GM23338 (cell line): ENCODE results near the gene IGFBP4. TPM values are rescaled to one million over a fixed set of nuclear protein-coding genes. Genes with fewer than 3 reads are reported as not detected.

ENCODE experiments used
- ATAC-seq: fragments of 200-7000 bp; cut with Tn5 transposase; 3 replicates; pipeline ENCODE4 v1.9.1; 2020
- DNase-seq: peaks from one replicate; pipeline ENCODE4 v3.0.0-alpha.2; 2015; ENCODE audit warnings: low spot score
- H2AFZ ChIP-seq: fragments of 200-600 bp; sonication (generic); 2 replicates; pipeline ENCODE4 v1.8.0; 2016; ENCODE audit warnings: antibody characterized with exemption, mild to moderate bottlenecking, moderate library complexity
- H3F3A ChIP-seq: fragments of 200-600 bp; sonication (generic); replicated peaks from 2 replicates; pipeline ENCODE4 v1.8.0; 2017; ENCODE audit warnings: antibody characterized with exemption, mixed run types, low read depth
- H3K27ac ChIP-seq: fragments of 200-600 bp; sonication (generic); 2 replicates; pipeline ENCODE4 v1.6.1; 2016; ENCODE audit warnings: low read depth
- H3K27me3 ChIP-seq: fragments of 200-600 bp; sonication (generic); 2 replicates; pipeline ENCODE4 v1.8.0; 2016; ENCODE audit warnings: mild to moderate bottlenecking, mixed run types, moderate library complexity; ENCODE audit not compliant: insufficient read depth
- H3K36me3 ChIP-seq: fragments of 200-600 bp; sonication (generic); 2 replicates; pipeline ENCODE4 v1.8.0; 2016; ENCODE audit warnings: mild to moderate bottlenecking; ENCODE audit not compliant: insufficient read depth
- H3K4me1 ChIP-seq: fragments of 200-600 bp; sonication (generic); 2 replicates; pipeline ENCODE4 v1.8.0; 2016; ENCODE audit warnings: mild to moderate bottlenecking, moderate library complexity; ENCODE audit not compliant: insufficient read depth
- H3K4me2 ChIP-seq: fragments of 200-600 bp; sonication (generic); 2 replicates; pipeline ENCODE4 v1.7.1; 2017; ENCODE audit warnings: mixed run types
- H3K4me3 ChIP-seq: fragments of 200-600 bp; sonication (generic); 2 replicates; pipeline ENCODE4 v1.6.1; 2016; ENCODE audit warnings: mixed run types
- H3K79me2 ChIP-seq: fragments of 200-600 bp; sonication (generic); replicated peaks from 2 replicates; pipeline ENCODE4 v1.8.0; 2017; ENCODE audit warnings: mild to moderate bottlenecking; ENCODE audit not compliant: insufficient read depth
- H3K9me2 ChIP-seq: fragments of 200-600 bp; sonication (generic); 2 replicates; pipeline ENCODE4 v1.8.0; 2017; ENCODE audit not compliant: insufficient read depth
- H4K20me1 ChIP-seq: fragments of 200-600 bp; sonication (generic); replicated peaks from 2 replicates; pipeline ENCODE4 v1.8.0; 2017; ENCODE audit warnings: mild to moderate bottlenecking; ENCODE audit not compliant: insufficient read depth
- H3K27ac Mint-ChIP-seq: 2 replicates; pipeline ENCODE4 v1.8.0; 2020; ENCODE audit warnings: inconsistent platforms, mild to moderate bottlenecking, moderate library complexity, mixed read lengths
- H3K27me3 Mint-ChIP-seq: 3 replicates; pipeline ENCODE4 v1.8.0; 2022; ENCODE audit warnings: low read depth, mild to moderate bottlenecking, moderate library complexity, mixed read lengths, inconsistent platforms; ENCODE audit not compliant: insufficient read depth, poor library complexity
- H3K36me3 Mint-ChIP-seq: 3 replicates; pipeline ENCODE4 v1.8.0; 2021; ENCODE audit warnings: low read depth, mild to moderate bottlenecking, inconsistent platforms, moderate library complexity, mixed read lengths
- H3K4me1 Mint-ChIP-seq: 3 replicates; pipeline ENCODE4 v1.8.0; 2020; ENCODE audit warnings: mild to moderate bottlenecking, inconsistent platforms, mixed read lengths
- H3K4me3 Mint-ChIP-seq: 3 replicates; pipeline ENCODE4 v1.8.0; 2021; ENCODE audit warnings: moderate library complexity, mild to moderate bottlenecking, inconsistent platforms, mixed read lengths
- H3K9me3 Mint-ChIP-seq: 3 replicates; pipeline ENCODE4 v1.8.0; 2020; ENCODE audit warnings: moderate library complexity, mild to moderate bottlenecking, inconsistent platforms, mixed read lengths
- CREB1 ChIP-seq: fragments of 250-450 bp; sonication (Bioruptor Pico); IDR thresholded peaks from 2 replicates; pipeline ENCODE4 v1.5.0; 2020; ENCODE audit warnings: low read depth, mild to moderate bottlenecking, moderate library complexity
- EZH2 ChIP-seq: fragments of 200-600 bp; sonication (generic); IDR thresholded peaks from one replicate; pipeline ENCODE4 v1.8.0; 2017; ENCODE audit warnings: antibody characterized with exemption, mild to moderate bottlenecking, low read depth; ENCODE audit not compliant: unreplicated experiment
- EZH2phosphoT487 ChIP-seq: fragments of 200-600 bp; sonication (generic); IDR thresholded peaks from one replicate; pipeline ENCODE4 v1.8.1; 2018; ENCODE audit warnings: antibody characterized with exemption; ENCODE audit not compliant: unreplicated experiment
- JUNB ChIP-seq: IDR thresholded peaks from one replicate; pipeline ENCODE4 v1.6.1; 2016; ENCODE audit warnings: antibody characterized with exemption; ENCODE audit not compliant: unreplicated experiment
- NANOG ChIP-seq: IDR thresholded peaks from 2 replicates; pipeline ENCODE4 v1.6.1; 2016; ENCODE audit warnings: antibody characterized with exemption, borderline replicate concordance
- POLR2AphosphoS5 ChIP-seq: IDR thresholded peaks from 2 replicates; pipeline ENCODE4 v1.6.1; 2016; ENCODE audit warnings: antibody characterized with exemption, low read depth
- STAT1 ChIP-seq: IDR thresholded peaks from one replicate; pipeline ENCODE4 v1.6.1; 2016; ENCODE audit warnings: antibody characterized with exemption; ENCODE audit not compliant: unreplicated experiment
- ZNF114 ChIP-seq: fragments of 250-450 bp; sonication (Bioruptor Pico); IDR thresholded peaks from 2 replicates; pipeline ENCODE4 v1.5.0; 2020; ENCODE audit warnings: mild to moderate bottlenecking, moderate library complexity
- ZNF331 ChIP-seq: fragments of 250-450 bp; sonication (Bioruptor Pico); IDR thresholded peaks from 2 replicates; pipeline ENCODE4 v1.5.0; 2020; ENCODE audit warnings: low read depth, mild to moderate bottlenecking, moderate library complexity
- polyA plus RNA-seq: library from polyadenylated mRNA; unstranded; fragments of >200 nt; fragmentation: Nextera tagmentation; extraction: Ambion mirVana; gene quantifications from 2 replicates; pipeline ENCODE4 v1.2.1, GENCODE V29; 2016
- total RNA-seq: library from RNA; depleted of rRNA; stranded (reverse); fragments of >200 nt; shearing (Covaris generic); gene quantifications from 2 replicates; pipeline ENCODE4 v1.2.3, GENCODE V29; 2014
- TF ChIP-seq, protein P1 (sequence below): IDR thresholded peaks from 2 replicates; pipeline ENCODE4 v1.6.1; 2016; ENCODE audit warnings: antibody characterized with exemption
- TF ChIP-seq, protein P2 (sequence below), 2 experiments: fragments of 200-600 bp in 1 of 2; sonication (generic) in 1 of 2; conservative IDR thresholded peaks; 2 replicates each; pipeline versions ENCODE4 v1.5.1 to v1.6.1; 2016 to 2017; ENCODE audit warnings: antibody characterized with exemption in 2 of 2, low read depth in 2 of 2, mild to moderate bottlenecking in 2 of 2, moderate library complexity in 1 of 2
- TF ChIP-seq, protein P3 (sequence below): IDR thresholded peaks from one replicate; pipeline ENCODE4 v1.6.1; 2018; ENCODE audit warnings: antibody characterized with exemption; ENCODE audit not compliant: unreplicated experiment
- TF ChIP-seq, protein P4 (sequence below): fragments of 250-450 bp; sonication (Bioruptor Pico); IDR thresholded peaks from 2 replicates; pipeline ENCODE4 v1.5.0; 2020; ENCODE audit warnings: mild to moderate bottlenecking, moderate library complexity

IGFBP4 gene
- total and polyA plus RNA-seq, 2 experiments from 2014 or later = 38.7 to 78.9 TPM

DNA sequence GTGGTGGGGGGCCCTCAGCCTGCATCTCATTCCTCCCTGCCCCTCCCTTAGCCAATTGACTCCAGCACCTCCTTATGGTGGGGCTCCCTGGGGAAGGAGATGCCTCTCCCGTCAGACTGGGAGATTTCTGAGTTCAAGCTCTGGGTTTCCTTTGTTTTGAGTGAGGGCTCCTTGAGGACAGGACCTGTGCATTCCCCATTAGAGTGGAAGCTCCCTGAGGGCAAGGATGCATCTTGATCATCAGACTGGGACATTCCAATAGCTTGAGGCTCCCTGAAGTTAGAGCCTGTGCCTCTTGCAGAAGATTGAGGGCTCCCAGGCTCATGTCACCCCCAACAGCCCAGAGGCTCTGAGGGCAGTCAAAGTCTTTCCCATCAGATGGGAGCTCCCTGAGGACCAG, 34.5 kb downstream of the IGFBP4 start:
- H3K4me3 ChIP-seq = no peak overlapping the region
- no peak overlapping the region for H3K4me3 Mint-ChIP-seq
- H3K79me2 ChIP-seq = no peaks in the 10 kb centered on the region
- peaks cover 11% of the 10 kb centered on the region for H3K9me3 Mint-ChIP-seq
- peaks cover 20% of the 10 kb centered on the region for H3K4me1 ChIP-seq
- H3K4me1 Mint-ChIP-seq = peaks cover 26% of the 10 kb centered on the region
- H2AFZ ChIP-seq = no peak overlapping the region
- H3K4me2 ChIP-seq = no peak overlapping the region
- no peaks in the 10 kb centered on the region for H3K27me3 ChIP-seq
- H3K27ac Mint-ChIP-seq = no peak overlapping the region
- H3K9me2 ChIP-seq = no peaks in the 10 kb centered on the region
- TF ChIP-seq, protein P1, sequence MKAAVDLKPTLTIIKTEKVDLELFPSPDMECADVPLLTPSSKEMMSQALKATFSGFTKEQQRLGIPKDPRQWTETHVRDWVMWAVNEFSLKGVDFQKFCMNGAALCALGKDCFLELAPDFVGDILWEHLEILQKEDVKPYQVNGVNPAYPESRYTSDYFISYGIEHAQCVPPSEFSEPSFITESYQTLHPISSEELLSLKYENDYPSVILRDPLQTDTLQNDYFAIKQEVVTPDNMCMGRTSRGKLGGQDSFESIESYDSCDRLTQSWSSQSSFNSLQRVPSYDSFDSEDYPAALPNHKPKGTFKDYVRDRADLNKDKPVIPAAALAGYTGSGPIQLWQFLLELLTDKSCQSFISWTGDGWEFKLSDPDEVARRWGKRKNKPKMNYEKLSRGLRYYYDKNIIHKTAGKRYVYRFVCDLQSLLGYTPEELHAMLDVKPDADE = no peak
- TF ChIP-seq ZNF331 (CRISPR knock-in tag) (no peak), EZH2phosphoT487 (no peak), ZNF114 (CRISPR knock-in tag) (no peak), STAT1 (no peak), EZH2 (no peak), POLR2AphosphoS5 (no peak), JUNB (no peak), NANOG (no peak), CREB1 (CRISPR knock-in tag) (no peak)
- TF ChIP-seq, protein P2, sequence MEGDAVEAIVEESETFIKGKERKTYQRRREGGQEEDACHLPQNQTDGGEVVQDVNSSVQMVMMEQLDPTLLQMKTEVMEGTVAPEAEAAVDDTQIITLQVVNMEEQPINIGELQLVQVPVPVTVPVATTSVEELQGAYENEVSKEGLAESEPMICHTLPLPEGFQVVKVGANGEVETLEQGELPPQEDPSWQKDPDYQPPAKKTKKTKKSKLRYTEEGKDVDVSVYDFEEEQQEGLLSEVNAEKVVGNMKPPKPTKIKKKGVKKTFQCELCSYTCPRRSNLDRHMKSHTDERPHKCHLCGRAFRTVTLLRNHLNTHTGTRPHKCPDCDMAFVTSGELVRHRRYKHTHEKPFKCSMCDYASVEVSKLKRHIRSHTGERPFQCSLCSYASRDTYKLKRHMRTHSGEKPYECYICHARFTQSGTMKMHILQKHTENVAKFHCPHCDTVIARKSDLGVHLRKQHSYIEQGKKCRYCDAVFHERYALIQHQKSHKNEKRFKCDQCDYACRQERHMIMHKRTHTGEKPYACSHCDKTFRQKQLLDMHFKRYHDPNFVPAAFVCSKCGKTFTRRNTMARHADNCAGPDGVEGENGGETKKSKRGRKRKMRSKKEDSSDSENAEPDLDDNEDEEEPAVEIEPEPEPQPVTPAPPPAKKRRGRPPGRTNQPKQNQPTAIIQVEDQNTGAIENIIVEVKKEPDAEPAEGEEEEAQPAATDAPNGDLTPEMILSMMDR (conservative IDR thresholded peaks at IDR 0.05; ENCODE audit: low read depth in 2 of 2) = no peak
- TF ChIP-seq, protein P3, sequence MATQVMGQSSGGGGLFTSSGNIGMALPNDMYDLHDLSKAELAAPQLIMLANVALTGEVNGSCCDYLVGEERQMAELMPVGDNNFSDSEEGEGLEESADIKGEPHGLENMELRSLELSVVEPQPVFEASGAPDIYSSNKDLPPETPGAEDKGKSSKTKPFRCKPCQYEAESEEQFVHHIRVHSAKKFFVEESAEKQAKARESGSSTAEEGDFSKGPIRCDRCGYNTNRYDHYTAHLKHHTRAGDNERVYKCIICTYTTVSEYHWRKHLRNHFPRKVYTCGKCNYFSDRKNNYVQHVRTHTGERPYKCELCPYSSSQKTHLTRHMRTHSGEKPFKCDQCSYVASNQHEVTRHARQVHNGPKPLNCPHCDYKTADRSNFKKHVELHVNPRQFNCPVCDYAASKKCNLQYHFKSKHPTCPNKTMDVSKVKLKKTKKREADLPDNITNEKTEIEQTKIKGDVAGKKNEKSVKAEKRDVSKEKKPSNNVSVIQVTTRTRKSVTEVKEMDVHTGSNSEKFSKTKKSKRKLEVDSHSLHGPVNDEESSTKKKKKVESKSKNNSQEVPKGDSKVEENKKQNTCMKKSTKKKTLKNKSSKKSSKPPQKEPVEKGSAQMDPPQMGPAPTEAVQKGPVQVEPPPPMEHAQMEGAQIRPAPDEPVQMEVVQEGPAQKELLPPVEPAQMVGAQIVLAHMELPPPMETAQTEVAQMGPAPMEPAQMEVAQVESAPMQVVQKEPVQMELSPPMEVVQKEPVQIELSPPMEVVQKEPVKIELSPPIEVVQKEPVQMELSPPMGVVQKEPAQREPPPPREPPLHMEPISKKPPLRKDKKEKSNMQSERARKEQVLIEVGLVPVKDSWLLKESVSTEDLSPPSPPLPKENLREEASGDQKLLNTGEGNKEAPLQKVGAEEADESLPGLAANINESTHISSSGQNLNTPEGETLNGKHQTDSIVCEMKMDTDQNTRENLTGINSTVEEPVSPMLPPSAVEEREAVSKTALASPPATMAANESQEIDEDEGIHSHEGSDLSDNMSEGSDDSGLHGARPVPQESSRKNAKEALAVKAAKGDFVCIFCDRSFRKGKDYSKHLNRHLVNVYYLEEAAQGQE = no peak
- TF ChIP-seq, protein P4, sequence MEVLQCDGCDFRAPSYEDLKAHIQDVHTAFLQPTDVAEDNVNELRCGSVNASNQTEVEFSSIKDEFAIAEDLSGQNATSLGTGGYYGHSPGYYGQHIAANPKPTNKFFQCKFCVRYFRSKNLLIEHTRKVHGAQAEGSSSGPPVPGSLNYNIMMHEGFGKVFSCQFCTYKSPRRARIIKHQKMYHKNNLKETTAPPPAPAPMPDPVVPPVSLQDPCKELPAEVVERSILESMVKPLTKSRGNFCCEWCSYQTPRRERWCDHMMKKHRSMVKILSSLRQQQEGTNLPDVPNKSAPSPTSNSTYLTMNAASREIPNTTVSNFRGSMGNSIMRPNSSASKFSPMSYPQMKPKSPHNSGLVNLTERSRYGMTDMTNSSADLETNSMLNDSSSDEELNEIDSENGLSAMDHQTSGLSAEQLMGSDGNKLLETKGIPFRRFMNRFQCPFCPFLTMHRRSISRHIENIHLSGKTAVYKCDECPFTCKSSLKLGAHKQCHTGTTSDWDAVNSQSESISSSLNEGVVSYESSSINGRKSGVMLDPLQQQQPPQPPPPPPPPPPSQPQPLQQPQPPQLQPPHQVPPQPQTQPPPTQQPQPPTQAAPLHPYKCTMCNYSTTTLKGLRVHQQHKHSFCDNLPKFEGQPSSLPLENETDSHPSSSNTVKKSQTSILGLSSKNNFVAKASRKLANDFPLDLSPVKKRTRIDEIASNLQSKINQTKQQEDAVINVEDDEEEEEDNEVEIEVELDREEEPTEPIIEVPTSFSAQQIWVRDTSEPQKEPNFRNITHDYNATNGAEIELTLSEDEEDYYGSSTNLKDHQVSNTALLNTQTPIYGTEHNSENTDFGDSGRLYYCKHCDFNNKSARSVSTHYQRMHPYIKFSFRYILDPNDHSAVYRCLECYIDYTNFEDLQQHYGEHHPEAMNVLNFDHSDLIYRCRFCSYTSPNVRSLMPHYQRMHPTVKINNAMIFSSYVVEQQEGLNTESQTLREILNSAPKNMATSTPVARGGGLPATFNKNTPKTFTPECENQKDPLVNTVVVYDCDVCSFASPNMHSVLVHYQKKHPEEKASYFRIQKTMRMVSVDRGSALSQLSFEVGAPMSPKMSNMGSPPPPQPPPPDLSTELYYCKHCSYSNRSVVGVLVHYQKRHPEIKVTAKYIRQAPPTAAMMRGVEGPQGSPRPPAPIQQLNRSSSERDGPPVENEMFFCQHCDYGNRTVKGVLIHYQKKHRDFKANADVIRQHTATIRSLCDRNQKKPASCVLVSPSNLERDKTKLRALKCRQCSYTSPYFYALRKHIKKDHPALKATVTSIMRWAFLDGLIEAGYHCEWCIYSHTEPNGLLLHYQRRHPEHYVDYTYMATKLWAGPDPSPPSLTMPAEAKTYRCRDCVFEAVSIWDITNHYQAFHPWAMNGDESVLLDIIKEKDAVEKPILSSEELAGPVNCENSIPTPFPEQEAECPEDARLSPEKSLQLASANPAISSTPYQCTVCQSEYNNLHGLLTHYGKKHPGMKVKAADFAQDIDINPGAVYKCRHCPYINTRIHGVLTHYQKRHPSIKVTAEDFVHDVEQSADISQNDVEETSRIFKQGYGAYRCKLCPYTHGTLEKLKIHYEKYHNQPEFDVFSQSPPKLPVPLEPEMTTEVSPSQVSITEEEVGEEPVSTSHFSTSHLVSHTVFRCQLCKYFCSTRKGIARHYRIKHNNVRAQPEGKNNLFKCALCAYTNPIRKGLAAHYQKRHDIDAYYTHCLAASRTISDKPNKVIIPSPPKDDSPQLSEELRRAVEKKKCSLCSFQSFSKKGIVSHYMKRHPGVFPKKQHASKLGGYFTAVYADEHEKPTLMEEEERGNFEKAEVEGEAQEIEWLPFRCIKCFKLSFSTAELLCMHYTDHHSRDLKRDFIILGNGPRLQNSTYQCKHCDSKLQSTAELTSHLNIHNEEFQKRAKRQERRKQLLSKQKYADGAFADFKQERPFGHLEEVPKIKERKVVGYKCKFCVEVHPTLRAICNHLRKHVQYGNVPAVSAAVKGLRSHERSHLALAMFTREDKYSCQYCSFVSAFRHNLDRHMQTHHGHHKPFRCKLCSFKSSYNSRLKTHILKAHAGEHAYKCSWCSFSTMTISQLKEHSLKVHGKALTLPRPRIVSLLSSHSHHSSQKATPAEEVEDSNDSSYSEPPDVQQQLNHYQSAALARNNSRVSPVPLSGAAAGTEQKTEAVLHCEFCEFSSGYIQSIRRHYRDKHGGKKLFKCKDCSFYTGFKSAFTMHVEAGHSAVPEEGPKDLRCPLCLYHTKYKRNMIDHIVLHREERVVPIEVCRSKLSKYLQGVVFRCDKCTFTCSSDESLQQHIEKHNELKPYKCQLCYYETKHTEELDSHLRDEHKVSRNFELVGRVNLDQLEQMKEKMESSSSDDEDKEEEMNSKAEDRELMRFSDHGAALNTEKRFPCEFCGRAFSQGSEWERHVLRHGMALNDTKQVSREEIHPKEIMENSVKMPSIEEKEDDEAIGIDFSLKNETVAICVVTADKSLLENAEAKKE (CRISPR knock-in tag) = no peak
- no peak for ATAC-seq
- H3F3A ChIP-seq = no peaks in the 10 kb centered on the region
- H3K36me3 ChIP-seq = no peaks in the 10 kb centered on the region
- H3K36me3 Mint-ChIP-seq = peaks cover 9% of the 10 kb centered on the region
- H4K20me1 ChIP-seq = no peaks in the 10 kb centered on the region
- DNase-seq = no peak
- peaks cover 16% of the 10 kb centered on the region for H3K27me3 Mint-ChIP-seq
- H3K27ac ChIP-seq = no peak overlapping the region
